ENCODE data around the gene MARCHF4.

DNA sequence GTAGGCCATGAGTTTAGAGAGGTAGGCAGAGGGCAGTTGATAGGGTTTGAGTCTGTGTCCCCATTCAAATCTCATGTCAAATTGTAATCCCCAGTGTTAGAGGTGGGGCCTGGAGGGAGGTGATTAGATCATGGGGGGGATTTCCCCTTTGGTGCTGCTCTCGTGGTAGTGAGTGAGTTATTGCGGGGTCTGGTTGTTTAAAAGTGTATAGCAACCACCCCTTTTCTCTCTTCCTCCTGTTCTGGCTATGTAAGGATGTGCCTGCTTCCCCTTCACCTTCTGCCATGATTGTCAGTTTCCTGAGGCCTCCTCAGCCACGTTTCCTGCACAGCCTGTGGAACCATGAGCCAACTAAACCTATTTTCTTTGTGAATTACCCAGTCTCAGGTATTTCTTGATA lies 25.5 kb downstream of the MARCHF4 start:
- TF ChIP-seq CTCF (IDR thresholded peaks at IDR 0.05; ENCODE audit: low read length) (no peak), EZH2 (IDR thresholded peaks at IDR 0.05; ENCODE audit: borderline replicate concordance, low read length) (no peak)
